Transverse colon (tissue), 4 donors: ENCODE results near the gene GSG1L. TPM values are rescaled to one million over a fixed set of nuclear protein-coding genes. Genes with fewer than 3 reads are reported as not detected.

Source experiments
- DNase-seq: peaks from one replicate; pipeline ENCODE4 v3.0.0-alpha.2; 2019
- H3K27ac ChIP-seq, 4 donors: fragments of 200-600 bp; sonication (generic); 2 replicates each; pipeline ENCODE4 v1.5.1; 2016 to 2018; ENCODE audit warnings: inconsistent platforms in 4 of 4
- H3K27me3 ChIP-seq: fragments of 200-600 bp; sonication (generic); 2 replicates; pipeline ENCODE4 v1.5.1; 2017; ENCODE audit warnings: inconsistent platforms
- H3K36me3 ChIP-seq, 4 donors: fragments of 200-600 bp; sonication (generic); 2 replicates each; pipeline ENCODE4 v1.5.1; 2017 to 2019; ENCODE audit warnings: inconsistent platforms in 4 of 4
- H3K4me1 ChIP-seq, 4 donors: fragments of 200-600 bp; sonication (generic); 2 replicates each; pipeline ENCODE4 v1.5.1; 2017 to 2020; ENCODE audit warnings: inconsistent platforms in 4 of 4
- H3K4me3 ChIP-seq, 4 donors: fragments of 200-600 bp; sonication (generic); 1 replicate in 1 of 4; 2 replicates in 3 of 4; pipeline versions ENCODE4 v1.5.1 to v1.6.1; 2017 to 2019; ENCODE audit warnings: inconsistent platforms in 4 of 4
- H3K9me3 ChIP-seq, 2 donors: fragments of 200-600 bp; sonication (generic); 2 replicates each; pipeline ENCODE4 v1.5.1; 2017 to 2019; ENCODE audit warnings: inconsistent platforms in 2 of 2
- EP300 ChIP-seq: sonication (generic); formaldehyde crosslinking; IDR thresholded peaks from one replicate; pipeline ENCODE4 v1.6.1; 2017; ENCODE audit warnings: antibody characterized with exemption, low read depth
- POLR2A ChIP-seq: fragments of 450-650 bp; IDR thresholded peaks from one replicate; pipeline ENCODE4 v1.6.1; 2016; ENCODE audit warnings: antibody characterized with exemption, mild to moderate bottlenecking, moderate library complexity
- POLR2AphosphoS5 ChIP-seq, 3 donors: sonication (generic); formaldehyde crosslinking; IDR thresholded peaks; one replicate each; pipeline ENCODE4 v1.6.1; 2016; ENCODE audit warnings: antibody characterized with exemption in 3 of 3
- WGBS, 2 donors: methylation state at CpG; one replicate each; pipeline ENCODE4 v1.1.5; 2018; ENCODE audit warnings: low coverage in 1 of 2; 5-methylcytosine and 5-hydroxymethylcytosine counted together
- in situ Hi-C, 4 donors: fragments of 200-750 bp; cut with MboI; loops; one replicate each; pipeline versions ENCODE4 v1.15.0 to v1.15.1; 2017; ENCODE audit warnings: low sequenced_read_pairs in 3 of 4, low pct_ligation_motif_present in 1 of 4, low pct_unique_long_range_greater_than_20kb in 1 of 4
- intact Hi-C: fragments of 100-400 bp; cut with DNase I; formaldehyde crosslinking; loops from one replicate; pipeline ENCODE4 v1.15.1; 2023; ENCODE audit warnings: low total_unique reads
- total RNA-seq, 4 donors: library from RNA; depleted of rRNA; stranded (reverse); fragments of >200 nt; gene quantifications; one replicate each; pipeline ENCODE4 v1.1.0, GENCODE V29; 2016
- TF ChIP-seq, protein P1 (sequence below), 5 experiments: fragments of 200-600 bp in 3 of 5; fragments of 450-650 bp in 2 of 5; sonication (generic) in 3 of 5; IDR thresholded peaks; 1 replicate in 2 of 5; 2 replicates in 3 of 5; pipeline ENCODE4 v1.5.1; 2016 to 2017; ENCODE audit warnings: antibody characterized with exemption in 5 of 5, inconsistent platforms in 3 of 5, mild to moderate bottlenecking in 2 of 5, moderate library complexity in 1 of 5

Gene GSG1L
- total RNA-seq, 4 donors from 2014 or later = not detected

DNA sequence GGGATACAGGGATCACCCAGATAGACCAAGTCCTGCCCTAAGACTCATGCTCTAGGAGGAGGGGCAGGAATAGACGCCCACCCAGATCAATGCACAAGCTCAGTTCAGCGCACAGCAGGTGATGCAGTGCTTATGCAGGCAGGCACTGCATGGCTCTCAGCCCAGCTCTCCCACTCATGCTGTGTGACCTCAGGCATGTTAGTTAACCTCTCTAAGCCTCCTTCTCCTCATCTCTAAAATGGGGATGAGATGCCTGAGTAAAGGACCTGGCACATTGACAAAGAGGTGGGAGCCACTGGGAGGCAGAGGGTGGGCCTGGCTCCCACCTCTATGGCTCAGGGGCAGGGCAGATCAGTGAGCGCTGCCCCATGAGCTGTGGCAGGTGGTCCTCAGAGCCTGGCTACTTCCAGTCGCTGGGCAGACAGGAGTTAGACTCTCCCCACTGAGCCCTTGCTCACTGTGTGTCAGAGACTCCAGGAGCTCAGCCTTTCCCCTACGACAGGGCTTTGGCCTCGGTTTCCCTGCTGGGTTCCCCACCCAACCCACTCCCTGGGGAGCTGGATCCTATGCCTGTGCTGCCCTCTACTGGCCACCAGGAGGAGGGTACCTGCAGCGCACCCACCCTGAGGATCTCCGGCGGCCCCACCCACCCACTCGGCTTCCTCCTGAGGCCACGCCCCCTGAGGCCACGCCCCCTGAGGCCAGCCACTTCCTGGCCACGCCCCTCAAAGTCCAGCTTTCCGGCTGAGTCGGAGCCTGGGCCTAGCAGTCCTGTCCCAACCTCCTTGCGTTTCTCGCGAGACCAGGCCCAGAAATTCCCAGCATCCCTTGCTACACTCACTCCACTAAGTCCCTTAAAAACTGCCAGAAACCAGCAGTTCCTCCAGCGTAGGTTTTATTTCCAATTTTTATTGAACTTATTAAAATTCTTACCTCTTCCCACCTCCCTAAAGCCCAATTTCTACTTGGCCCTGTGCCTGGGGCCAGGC is 196.1 kb downstream of the GSG1L start:
- TF ChIP-seq POLR2AphosphoS5 (IDR thresholded peaks at IDR 0.05) = no peak
- TF ChIP-seq, protein P1, sequence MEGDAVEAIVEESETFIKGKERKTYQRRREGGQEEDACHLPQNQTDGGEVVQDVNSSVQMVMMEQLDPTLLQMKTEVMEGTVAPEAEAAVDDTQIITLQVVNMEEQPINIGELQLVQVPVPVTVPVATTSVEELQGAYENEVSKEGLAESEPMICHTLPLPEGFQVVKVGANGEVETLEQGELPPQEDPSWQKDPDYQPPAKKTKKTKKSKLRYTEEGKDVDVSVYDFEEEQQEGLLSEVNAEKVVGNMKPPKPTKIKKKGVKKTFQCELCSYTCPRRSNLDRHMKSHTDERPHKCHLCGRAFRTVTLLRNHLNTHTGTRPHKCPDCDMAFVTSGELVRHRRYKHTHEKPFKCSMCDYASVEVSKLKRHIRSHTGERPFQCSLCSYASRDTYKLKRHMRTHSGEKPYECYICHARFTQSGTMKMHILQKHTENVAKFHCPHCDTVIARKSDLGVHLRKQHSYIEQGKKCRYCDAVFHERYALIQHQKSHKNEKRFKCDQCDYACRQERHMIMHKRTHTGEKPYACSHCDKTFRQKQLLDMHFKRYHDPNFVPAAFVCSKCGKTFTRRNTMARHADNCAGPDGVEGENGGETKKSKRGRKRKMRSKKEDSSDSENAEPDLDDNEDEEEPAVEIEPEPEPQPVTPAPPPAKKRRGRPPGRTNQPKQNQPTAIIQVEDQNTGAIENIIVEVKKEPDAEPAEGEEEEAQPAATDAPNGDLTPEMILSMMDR (IDR thresholded peaks at IDR 0.05) = peak in 4 of 5 experiments; percentile 15 to 40 (median 35)
- in situ Hi-C loops = no loop called here
- 40 to 66% methylated on average over 6 to 19 of the region's 19 CpGs for WGBS, 2 donors

GRCh38 chr16:27863377-27863776 is 200.1 kb downstream of the GSG1L start:
- WGBS, 2 donors = 20 to 50% methylated on average over 1 of the region's 1 CpG
- Histone ChIP-seq H3K4me3 (no peak overlapping the region), H3K36me3 (no peaks in the 10 kb centered on the region), H3K4me1 (no peaks in the 10 kb centered on the region), H3K27me3 (no peaks in the 10 kb centered on the region), H3K27ac (no peak overlapping the region), H3K9me3 (peaks cover 0 to 11% of the 10 kb centered on the region in 2 donors)
- intact Hi-C loops (no loop called here), in situ Hi-C loops (no loop called here)
- DNase-seq = no peak
- TF ChIP-seq POLR2A (no peak), POLR2AphosphoS5 (IDR thresholded peaks at IDR 0.05) (no peak), EP300 (no peak)
- TF ChIP-seq, protein P1 (IDR thresholded peaks at IDR 0.05) = no peak

More for the DNA sequence above, 196.1 kb downstream of the GSG1L start:
- Histone ChIP-seq H3K4me1 (no peaks in the 10 kb centered on the region), H3K9me3 (peaks cover 0 to 11% of the 10 kb centered on the region in 2 donors), H3K27me3 (no peaks in the 10 kb centered on the region), H3K4me3 (no peak overlapping the region), H3K36me3 (no peaks in the 10 kb centered on the region), H3K27ac (no peak overlapping the region)
- DNase-seq = peak; percentile 71
- intact Hi-C loops = no loop called here

DNA sequence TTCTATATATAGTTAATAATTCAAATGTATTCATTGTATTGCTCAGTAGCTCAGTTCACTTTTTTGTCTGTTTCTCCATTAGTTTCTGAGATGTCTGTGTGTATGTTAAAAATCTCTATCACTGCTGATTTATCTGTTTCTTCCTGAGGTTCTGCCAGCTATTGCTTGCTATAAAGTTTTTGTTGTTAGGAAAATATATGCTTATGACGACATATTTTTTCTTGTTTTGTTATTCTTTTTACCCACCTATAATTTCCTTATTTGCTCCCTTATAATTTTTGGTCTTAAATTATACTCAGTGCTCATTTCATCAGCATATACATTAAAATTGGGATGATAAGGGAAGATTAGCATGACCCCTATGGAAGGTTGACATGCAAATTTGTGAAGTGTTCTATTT is 200.6 kb downstream of the GSG1L start:
- no peak for TF ChIP-seq POLR2AphosphoS5 (IDR thresholded peaks at IDR 0.05)
- TF ChIP-seq EP300 = no peak
- TF ChIP-seq, protein P1 (IDR thresholded peaks at IDR 0.05) = no peak
- TF ChIP-seq POLR2A = no peak
- DNase-seq = no peak
- Histone ChIP-seq H3K27ac (no peak overlapping the region), H3K9me3 (peaks cover 0 to 11% of the 10 kb centered on the region in 2 donors), H3K4me1 (no peaks in the 10 kb centered on the region), H3K36me3 (no peaks in the 10 kb centered on the region), H3K4me3 (no peak overlapping the region), H3K27me3 (no peaks in the 10 kb centered on the region)
- in situ Hi-C loops = no loop called here
- WGBS, 2 donors = 93 to 100% methylated on average over 1 of the region's 1 CpG
- intact Hi-C loops = no loop called here

GRCh38 chr16:27860091-27860490 is 203.4 kb downstream of the GSG1L start:
- Histone ChIP-seq H3K36me3 (no peaks in the 10 kb centered on the region), H3K4me3 (no peak overlapping the region), H3K4me1 (no peaks in the 10 kb centered on the region), H3K9me3 (peaks cover 0 to 11% of the 10 kb centered on the region in 2 donors), H3K27ac (no peak overlapping the region), H3K27me3 (no peaks in the 10 kb centered on the region)
- TF ChIP-seq POLR2A (no peak), EP300 (no peak), POLR2AphosphoS5 (IDR thresholded peaks at IDR 0.05) (no peak)
- TF ChIP-seq, protein P1 (IDR thresholded peaks at IDR 0.05) = no peak
- DNase-seq = no peak
- in situ Hi-C loops = no loop called here
- intact Hi-C loops = no loop called here
- WGBS, 2 donors = 60 to 71% methylated on average over 1 to 4 of the region's 7 CpGs
